ENCODE measurements around the gene CTR9.

The CTR9 gene

GRCh38 chr11:10750838-10751580 is at the start of gene CTR9:
TSS of gene CTR9 (plus strand) at chr11:10751246. CDS start at chr11:10751413, 167 bp downstream.
- DNase-seq: peak; percentile 98

- peak; percentile 31 for DNase-seq
Measured at GRCh38 chr11:10701982-10702381, 49.1 kb upstream of the CTR9 start.

DNA sequence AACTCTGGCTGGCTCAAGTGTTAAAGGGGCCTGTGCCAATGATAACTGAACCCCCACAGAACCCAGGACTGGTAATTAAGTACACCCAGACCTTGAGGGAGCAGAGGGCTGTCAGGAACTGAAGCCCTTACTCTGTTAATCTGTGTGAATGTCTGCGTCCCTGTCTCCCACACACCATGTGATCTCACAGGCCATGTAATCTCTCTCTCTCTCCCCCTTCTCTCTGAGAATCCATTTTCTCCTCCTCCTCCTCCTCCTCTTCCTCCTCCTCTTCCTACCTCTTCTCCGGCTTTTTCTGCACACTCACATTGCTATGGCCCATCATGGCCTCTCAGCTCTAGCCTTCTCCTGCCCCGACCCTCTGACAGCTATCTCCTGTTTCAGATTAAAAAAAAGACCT is 42.9 kb upstream of the CTR9 start:
- DNase-seq: no peak

DNA sequence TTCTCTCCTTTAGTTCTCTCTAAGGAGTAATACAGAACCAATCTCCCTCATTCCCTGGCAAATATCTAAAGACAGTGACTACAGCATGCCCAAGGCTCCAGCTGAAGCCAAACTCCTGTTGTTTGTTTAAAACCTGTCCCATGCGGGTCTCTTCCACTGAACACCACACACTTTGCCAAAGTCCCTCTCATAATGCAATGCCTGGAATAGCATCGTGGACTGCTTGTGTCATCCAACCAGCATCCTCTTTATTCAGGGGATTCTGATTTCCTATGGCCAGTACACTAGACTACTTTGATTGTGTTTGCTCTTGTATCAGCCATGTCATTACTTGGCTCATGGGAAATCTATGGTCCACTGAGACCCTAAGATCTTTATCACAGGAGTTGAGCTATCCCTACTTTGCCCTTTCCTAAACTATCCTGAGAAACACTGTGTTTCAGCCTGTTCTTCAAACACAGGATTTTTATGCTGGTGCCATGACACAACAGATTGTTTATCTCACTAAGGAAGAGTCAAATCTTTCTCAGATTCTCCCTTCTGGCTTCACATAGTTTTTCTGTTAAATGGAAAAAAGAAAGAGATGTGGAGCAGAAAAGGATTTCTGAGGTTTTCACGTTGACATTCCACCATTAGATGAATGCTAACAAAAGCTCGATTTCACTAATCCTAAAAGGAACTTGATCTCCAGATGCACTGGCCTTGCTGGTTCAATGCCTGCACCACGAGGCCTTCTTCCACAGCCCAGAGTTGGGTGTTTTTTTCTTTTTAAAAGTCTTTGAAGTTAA is 41.6 kb upstream of the CTR9 start:
- no peak for DNase-seq

- DNase-seq: no peak
Measured at GRCh38 chr11:10715571-10715970, 35.5 kb upstream of the CTR9 start.

DNA sequence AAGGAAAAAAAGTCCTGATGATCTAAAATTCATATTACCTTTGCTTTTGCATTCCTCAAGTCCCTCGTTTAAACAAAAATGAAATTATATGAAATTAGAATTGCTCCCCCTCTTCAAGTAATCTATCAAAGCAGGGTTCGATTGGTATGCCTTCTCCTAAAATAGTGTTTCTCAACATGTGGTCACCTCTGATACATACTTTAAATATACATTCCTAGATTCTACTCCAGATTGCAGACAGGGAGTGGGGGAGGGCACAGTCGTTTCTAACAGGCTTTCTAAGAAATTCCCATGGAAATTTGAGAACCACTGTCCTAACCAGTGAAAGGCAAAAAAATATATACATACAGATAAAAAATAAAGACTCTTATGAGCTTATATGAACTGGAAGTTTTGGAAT is 34.9 kb upstream of the CTR9 start:
- no peak for DNase-seq

DNA sequence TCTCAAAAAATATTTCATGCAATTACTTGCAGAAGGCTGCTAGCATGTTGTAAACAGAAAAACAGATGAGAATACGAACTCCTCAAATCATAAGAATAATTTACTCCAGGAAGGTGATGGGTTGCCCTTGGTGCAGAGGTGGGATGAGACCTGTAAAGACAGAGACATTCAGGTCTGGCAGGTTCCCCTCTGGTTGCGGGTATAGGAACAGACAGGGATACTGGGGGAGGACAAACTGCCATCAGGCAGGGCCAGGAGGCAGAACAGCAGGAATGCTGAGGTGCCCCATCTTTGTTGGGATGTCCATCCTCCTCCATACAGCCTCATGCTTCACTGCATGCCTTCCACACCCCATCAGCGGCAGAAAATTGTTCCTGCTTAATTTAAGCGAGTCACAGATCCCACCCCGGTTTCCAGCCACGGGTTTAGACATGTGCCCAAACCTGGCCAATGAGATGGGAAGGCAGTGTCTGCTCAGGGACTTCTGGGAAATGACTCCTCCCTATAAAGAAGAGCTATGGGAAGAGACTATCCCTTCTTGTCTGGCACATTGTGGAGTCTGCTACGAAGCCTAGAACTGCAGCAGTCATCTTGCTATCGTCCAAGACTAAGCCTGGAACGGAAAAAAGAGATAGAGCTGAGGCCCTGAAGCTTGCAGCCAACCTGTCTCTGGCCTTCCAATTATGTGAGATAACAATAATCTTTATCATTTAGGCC is 34.3 kb upstream of the CTR9 start:
- no peak for DNase-seq

GRCh38 chr11:10719616-10720015 is 31.4 kb upstream of the CTR9 start:
- DNase-seq: no peak

DNA sequence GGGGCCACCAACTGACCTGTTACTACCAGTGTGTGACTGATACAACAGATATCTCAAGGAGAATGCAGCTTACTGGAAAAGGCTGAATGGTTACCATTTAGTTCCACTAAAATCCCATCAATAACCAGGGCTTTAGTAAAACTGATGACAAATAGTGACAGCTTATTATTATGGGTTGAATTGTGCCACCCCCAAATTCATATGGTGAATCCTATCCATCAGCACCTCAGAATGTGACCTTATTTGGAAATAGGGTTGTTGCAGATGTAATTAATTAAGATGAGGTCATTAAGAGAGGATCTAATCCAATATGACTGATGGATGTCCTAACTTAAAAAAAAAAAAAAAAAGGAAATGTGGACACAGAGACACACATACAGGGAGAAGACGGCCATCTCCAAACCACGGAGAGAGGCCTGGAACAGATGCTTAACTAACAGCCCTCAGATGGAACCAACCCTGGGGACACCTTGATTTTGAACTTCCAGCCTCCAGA is 30.1 kb upstream of the CTR9 start:
- no peak for DNase-seq

GRCh38 chr11:10722307-10722706 is 28.7 kb upstream of the CTR9 start:
- no peak for DNase-seq

DNA sequence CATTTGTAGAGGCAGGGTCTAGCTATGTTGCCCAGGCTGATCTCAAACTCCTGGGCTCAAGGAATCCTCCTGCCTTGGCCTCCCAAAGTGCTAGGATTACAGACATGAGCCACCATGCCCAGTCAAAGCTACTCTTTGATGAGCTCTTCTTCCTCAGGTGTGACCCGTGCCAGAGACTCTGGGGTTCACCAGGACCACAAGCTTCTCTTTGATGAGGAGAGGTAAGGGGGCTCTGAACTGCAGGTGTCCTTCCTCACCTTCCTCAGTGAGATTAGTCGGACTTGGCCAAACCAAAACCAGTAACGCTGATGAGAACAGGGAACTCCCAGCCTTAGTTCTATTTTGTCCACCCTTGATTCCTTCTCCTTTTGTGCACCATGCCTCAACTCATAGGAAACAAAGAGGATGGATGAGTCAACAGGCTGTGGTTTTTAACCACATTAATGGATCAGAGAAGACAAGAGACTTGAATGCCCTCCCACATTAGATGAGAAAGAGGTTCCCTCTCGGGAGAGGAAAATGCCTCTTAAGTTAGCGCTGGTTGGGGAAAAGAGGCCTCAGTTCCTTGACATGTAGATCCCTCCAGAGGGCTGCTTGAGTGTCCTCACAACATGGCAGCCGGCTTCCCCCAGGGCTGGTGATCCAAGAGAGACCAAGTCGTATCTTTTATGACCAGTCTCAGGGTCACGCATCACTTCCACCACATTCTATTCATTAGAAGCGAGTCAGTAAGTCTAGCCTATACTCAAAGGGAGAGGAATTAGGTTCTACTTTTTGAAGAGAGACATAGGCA is 25.7 kb upstream of the CTR9 start:
- DNase-seq: no peak

GRCh38 chr11:10725907-10726253 is 25.2 kb upstream of the CTR9 start:
- no peak for DNase-seq

GRCh38 chr11:10727146-10727851 is 23.7 kb upstream of the CTR9 start:
- no peak for DNase-seq

DNA sequence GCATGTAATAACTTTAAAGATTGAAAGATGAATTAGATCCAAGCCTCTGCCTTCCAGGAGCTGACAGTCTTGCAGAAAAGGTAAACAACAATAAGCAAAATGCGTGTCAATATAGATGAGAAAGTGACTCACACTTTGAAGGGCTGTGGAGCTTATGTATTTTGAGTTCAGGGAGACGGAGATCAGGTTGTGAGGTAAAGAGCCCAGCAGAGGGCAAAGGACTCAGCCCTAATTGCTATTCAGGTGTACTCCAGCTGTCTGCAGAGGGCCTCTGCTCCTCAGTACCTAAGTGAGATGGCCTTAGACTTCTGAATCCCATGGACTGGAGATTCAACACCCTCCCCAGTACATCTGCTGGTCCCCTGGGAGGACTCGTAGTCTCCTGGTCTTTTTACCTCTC is 22.9 kb upstream of the CTR9 start:
- DNase-seq: no peak

DNA sequence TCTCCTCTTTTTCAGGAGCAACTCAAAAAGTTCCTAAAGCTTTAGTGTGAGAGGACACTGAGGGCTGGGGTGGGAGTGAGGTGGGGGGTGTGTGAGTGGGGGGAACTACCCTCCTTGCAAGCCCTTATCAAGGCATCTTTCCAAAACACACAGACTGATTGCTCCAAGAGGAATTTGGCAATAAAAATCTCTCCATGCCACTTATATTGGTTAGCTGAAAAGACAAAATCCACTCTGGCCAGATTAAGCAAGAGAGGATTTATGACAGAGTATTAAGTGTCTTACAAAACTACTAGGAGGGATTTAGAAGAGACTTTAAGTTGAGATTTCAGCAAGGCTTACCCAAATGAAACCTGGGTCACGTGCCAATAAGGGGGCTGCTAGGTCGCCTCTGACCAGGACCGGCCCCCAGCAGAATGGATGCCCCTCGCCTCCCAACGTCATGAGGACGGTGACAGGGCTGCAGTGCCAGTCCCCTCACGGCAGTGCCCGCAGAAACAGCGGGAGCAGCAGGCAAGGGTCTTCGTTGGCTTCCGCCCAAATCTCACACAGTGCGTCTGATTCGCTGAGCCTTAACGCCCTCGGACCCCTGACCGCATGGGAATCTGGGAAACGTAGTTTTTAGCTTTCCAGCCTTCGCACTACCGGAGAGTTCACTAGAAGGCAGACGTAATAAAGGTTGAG is 22.1 kb upstream of the CTR9 start:
- DNase-seq: peak; percentile 56

DNA sequence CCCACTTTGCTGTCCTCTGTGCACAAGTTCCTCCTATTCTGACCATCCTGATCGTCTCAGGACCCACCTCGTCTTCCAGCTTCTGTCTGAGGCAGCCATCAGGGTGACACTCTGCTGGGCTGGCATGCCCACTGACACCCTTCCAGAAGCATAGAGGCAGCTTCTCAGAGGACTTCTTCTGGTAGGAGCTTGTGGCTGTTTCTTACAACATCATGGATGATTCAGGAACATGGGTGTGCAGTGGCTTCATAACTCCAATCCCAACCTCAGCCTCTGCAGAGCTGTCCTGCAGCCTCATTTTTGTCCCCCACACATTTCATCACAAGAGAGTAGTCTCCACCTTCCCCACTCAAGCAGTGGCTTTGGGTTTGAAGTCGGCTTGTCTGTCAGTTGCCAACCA is 20.9 kb upstream of the CTR9 start:
- DNase-seq: no peak

DNA sequence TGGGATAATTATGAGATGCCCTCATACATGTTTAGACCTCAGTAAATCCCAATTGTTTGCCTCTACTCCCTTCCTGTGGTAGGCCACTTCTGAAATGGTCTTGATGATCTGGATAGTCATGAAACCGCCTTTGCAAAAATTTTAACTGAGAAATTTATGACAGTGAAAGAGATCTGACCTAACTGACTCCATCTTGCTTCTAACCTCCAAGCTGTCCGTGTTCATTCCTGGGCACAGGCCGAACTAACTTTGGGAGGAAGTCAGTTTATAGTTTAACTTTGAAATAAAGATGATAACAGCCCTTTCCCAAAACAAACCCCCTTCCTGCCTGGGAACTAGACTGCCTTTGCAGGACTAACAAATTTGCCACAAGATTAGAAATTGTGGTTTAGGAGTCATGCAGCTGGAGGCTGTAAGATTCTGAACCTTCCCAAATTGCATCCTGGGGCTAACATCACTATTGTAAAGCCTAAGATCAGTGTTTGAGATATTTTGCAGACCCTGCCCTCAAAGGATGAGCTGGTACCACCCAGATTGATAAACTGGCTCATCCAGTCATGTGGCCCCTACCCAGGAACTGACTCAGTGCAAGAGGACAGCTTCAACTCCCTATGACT is 19.9 kb upstream of the CTR9 start:
- DNase-seq: no peak

GRCh38 chr11:10735481-10736475 is 15.3 kb upstream of the CTR9 start:
- peak; percentile 94 for DNase-seq

GRCh38 chr11:10742460-10743208 is 8.4 kb upstream of the CTR9 start:
- DNase-seq: no peak
